GM18858 (cell line): ENCODE measurements around the gene CATSPER3.
"Not testable (repeated sequence)": the region's sequence is repeated elsewhere in the genome, so short reads cannot be mapped to it uniquely, and the experiment has no call there.

ENCODE experiments used
- ATAC-seq: cut with Tn5 transposase; IDR thresholded peaks from one replicate; pipeline ENCODE4 v1.9.1; 2021; ENCODE audit not compliant: unreplicated experiment

CATSPER3 gene

GRCh38 chr5:134969166-134969565 is 1.5 kb downstream of the CATSPER3 start:
- no peak for ATAC-seq

- no peak for ATAC-seq
Measured at GRCh38 chr5:134975078-134975715, 7.5 kb downstream of the CATSPER3 start.

GRCh38 chr5:134975843-134976242 is 8.1 kb downstream of the CATSPER3 start:
- no peak for ATAC-seq

GRCh38 chr5:134976841-134977240 is 9.1 kb downstream of the CATSPER3 start:
- ATAC-seq: no peak

- ATAC-seq: no peak
Measured at GRCh38 chr5:134979416-134979815, 11.7 kb downstream of the CATSPER3 start.

- no peak for ATAC-seq
Measured at GRCh38 chr5:134982230-134982629, 14.5 kb downstream of the CATSPER3 start.

GRCh38 chr5:134989266-134989830 is 21.6 kb downstream of the CATSPER3 start:
- ATAC-seq: no peak

- not testable (repeated sequence) for ATAC-seq
Measured at GRCh38 chr5:134990183-134990582, 22.5 kb downstream of the CATSPER3 start.

- no peak for ATAC-seq
Measured at GRCh38 chr5:134992148-134992547, 24.4 kb downstream of the CATSPER3 start.

GRCh38 chr5:134993161-134993560 is 25.5 kb downstream of the CATSPER3 start:
- ATAC-seq: no peak

GRCh38 chr5:134994560-134995156 is 27.0 kb downstream of the CATSPER3 start:
- ATAC-seq: no peak

- ATAC-seq: no peak
Measured at GRCh38 chr5:134995850-134996402, 28.2 kb downstream of the CATSPER3 start.

GRCh38 chr5:134997015-134997414 is 29.3 kb downstream of the CATSPER3 start:
- no peak for ATAC-seq

- ATAC-seq: not testable (repeated sequence)
Measured at GRCh38 chr5:134998068-134998467, 30.4 kb downstream of the CATSPER3 start.

GRCh38 chr5:135004376-135004775 is 36.7 kb downstream of the CATSPER3 start:
- no peak for ATAC-seq

- no peak for ATAC-seq
Measured at GRCh38 chr5:135005076-135005475, 37.4 kb downstream of the CATSPER3 start.

GRCh38 chr5:135007305-135007704 is 39.6 kb downstream of the CATSPER3 start:
- no peak for ATAC-seq

GRCh38 chr5:135007749-135008363 is 40.1 kb downstream of the CATSPER3 start:
- no peak for ATAC-seq

- no peak for ATAC-seq
Measured at GRCh38 chr5:135008556-135008955, 40.8 kb downstream of the CATSPER3 start.

GRCh38 chr5:135008981-135009735 is 41.5 kb downstream of the CATSPER3 start:
- no peak for ATAC-seq
